ENCODE results near the gene ASB18.

The ASB18 gene

GRCh38 chr2:236246711-236247246 is 17.4 kb downstream of the ASB18 start:
- no peak for DNase-seq (ENCODE audit: low read depth)
- no peak for TF ChIP-seq CTCF (IDR thresholded peaks at IDR 0.05; ENCODE audit: control insufficient read depth, extremely low read depth, insufficient read depth)
- H3K4me3 ChIP-seq (ENCODE audit: low read depth, low read length): no peak overlapping the region

GRCh38 chr2:236244256-236244655 is 19.9 kb downstream of the ASB18 start:
- DNase-seq (ENCODE audit: low read depth): no peak
- no peak overlapping the region for H3K4me3 ChIP-seq (ENCODE audit: low read depth, low read length)
- no peak for TF ChIP-seq CTCF (IDR thresholded peaks at IDR 0.05; ENCODE audit: control insufficient read depth, extremely low read depth, insufficient read depth)

- DNase-seq (ENCODE audit: low read depth): no peak
- H3K4me3 ChIP-seq (ENCODE audit: low read depth, low read length): no peak overlapping the region
- TF ChIP-seq CTCF (IDR thresholded peaks at IDR 0.05; ENCODE audit: control insufficient read depth, extremely low read depth, insufficient read depth): no peak
Measured at GRCh38 chr2:236242057-236242495, 22.1 kb downstream of the ASB18 start.

GRCh38 chr2:236241181-236242056 is 22.8 kb downstream of the ASB18 start:
- H3K4me3 ChIP-seq (ENCODE audit: low read depth, low read length): no peak overlapping the region
- TF ChIP-seq CTCF (IDR thresholded peaks at IDR 0.05; ENCODE audit: control insufficient read depth, extremely low read depth, insufficient read depth): no peak

GRCh38 chr2:236240228-236240990 is 23.8 kb downstream of the ASB18 start:
- no peak for TF ChIP-seq CTCF (IDR thresholded peaks at IDR 0.05; ENCODE audit: control insufficient read depth, extremely low read depth, insufficient read depth)
- no peak overlapping the region for H3K4me3 ChIP-seq (ENCODE audit: low read depth, low read length)
- no peak for DNase-seq (ENCODE audit: low read depth)

More at GRCh38 chr2:236241181-236242056, 22.8 kb downstream of the ASB18 start:
- DNase-seq (ENCODE audit: low read depth): no peak

- no peak for DNase-seq (ENCODE audit: low read depth)
- no peak for TF ChIP-seq CTCF (IDR thresholded peaks at IDR 0.05; ENCODE audit: control insufficient read depth, extremely low read depth, insufficient read depth)
- no peak overlapping the region for H3K4me3 ChIP-seq (ENCODE audit: low read depth, low read length)
Measured at GRCh38 chr2:236239276-236240065, 24.7 kb downstream of the ASB18 start.
